ENCODE results near the gene MED28. TPM values are rescaled to one million over a fixed set of nuclear protein-coding genes. Genes with fewer than 3 reads are reported as not detected.

The MED28 gene
- total and polyA plus RNA-seq, 10 of the 15 experiments (the other 5 are each of a cell fraction or from before 2014, with no cell fraction given): 19.9 to 77.4 (median 52.0) TPM

GRCh38 chr4:17614416-17615299 is at the start of gene MED28 (continued):
- TF ChIP-seq SUPT20H (IDR thresholded peaks at IDR 0.05; ENCODE audit: borderline replicate concordance, control insufficient read depth, low read depth, low read length) (no peak), NFYB (IDR thresholded peaks at IDR 0.05; ENCODE audit: insufficient read depth, low read depth, low read length) (no peak), HDGF (IDR thresholded peaks at IDR 0.05) (no peak), NKRF (conservative IDR thresholded peaks at IDR 0.05) (peak; percentile 76), ATF2 (IDR thresholded peaks at IDR 0.05; ENCODE audit: low read length) (no peak), JUNB (IDR thresholded peaks at IDR 0.05) (no peak), NR2C2 (IDR thresholded peaks at IDR 0.05; ENCODE audit: borderline replicate concordance, control insufficient read depth, insufficient read length, low read depth) (no peak), IRF5 (IDR thresholded peaks at IDR 0.05; ENCODE audit: borderline replicate concordance) (no peak), CREM (IDR thresholded peaks at IDR 0.05; ENCODE audit: low read depth) (no peak), SIN3A (IDR thresholded peaks at IDR 0.05; ENCODE audit: low read depth, low read length) (peak; percentile 93), MAX (IDR thresholded peaks at IDR 0.05; ENCODE audit: low read depth, low read length) (peak; percentile 93), BMI1 (IDR thresholded peaks at IDR 0.05; ENCODE audit: borderline replicate concordance) (no peak), SMC3 (IDR thresholded peaks at IDR 0.05; ENCODE audit: borderline replicate concordance, low read length) (no peak), RELA (IDR thresholded peaks at IDR 0.05; ENCODE audit: borderline replicate concordance, partially characterized antibody) (peak; percentile 85), CEBPZ (IDR thresholded peaks at IDR 0.05; ENCODE audit: low read depth, low read length) (no peak), POLR2AphosphoS5 (IDR thresholded peaks at IDR 0.05; ENCODE audit: low read length) (peak; percentile 97)

Measured in GM12878 (cell line).